DMS153 (cell line): ENCODE measurements around the gene NR2F6.
"Not testable (repeated sequence)": the region's sequence is repeated elsewhere in the genome, so short reads cannot be mapped to it uniquely, and the experiment has no call there.

Source experiments
- DNase-seq: peaks from one replicate; lab custom pipeline; 2025; lab: John Stamatoyannopoulos, UW

Gene NR2F6

GRCh38 chr19:17245535-17245984 is at the start of gene NR2F6:
Gene NR2F6, minus strand, starts transcription at chr19:17245919. Its CDS starts 699 bp downstream, at chr19:17245220.
- DNase-seq = no peak

GRCh38 chr19:17294051-17294891 is 48.6 kb upstream of the NR2F6 start:
- no peak for DNase-seq

GRCh38 chr19:17293605-17294004 is 47.9 kb upstream of the NR2F6 start:
- no peak for DNase-seq

- DNase-seq = no peak
Observed at GRCh38 chr19:17292301-17293074, 46.8 kb upstream of the NR2F6 start.

- no peak for DNase-seq
Observed at GRCh38 chr19:17289489-17289888, 43.8 kb upstream of the NR2F6 start.

GRCh38 chr19:17286752-17287151 is 41.0 kb upstream of the NR2F6 start:
- DNase-seq = no peak

GRCh38 chr19:17286263-17286662 is 40.5 kb upstream of the NR2F6 start:
- no peak for DNase-seq

GRCh38 chr19:17285415-17286135 is 39.9 kb upstream of the NR2F6 start:
- no peak for DNase-seq

- no peak for DNase-seq
Observed at GRCh38 chr19:17283504-17283996, 37.8 kb upstream of the NR2F6 start.

GRCh38 chr19:17282488-17283125 is 36.9 kb upstream of the NR2F6 start:
- DNase-seq = peak; percentile 43

- DNase-seq = no peak
Observed at GRCh38 chr19:17281391-17282304, 35.9 kb upstream of the NR2F6 start, which contains the start of gene ANKLE1. Gene ANKLE1, plus strand, starts transcription at chr19:17281901. Its CDS starts 20 bp downstream, at chr19:17281921.

- no peak for DNase-seq
Observed at GRCh38 chr19:17279436-17279835, 33.7 kb upstream of the NR2F6 start.

GRCh38 chr19:17275441-17276175 is 29.9 kb upstream of the NR2F6 start:
- DNase-seq = no peak

GRCh38 chr19:17274892-17275291 is 29.2 kb upstream of the NR2F6 start:
- DNase-seq = not testable (repeated sequence)

- DNase-seq = no peak
Observed at GRCh38 chr19:17268754-17269153, 23.0 kb upstream of the NR2F6 start.

GRCh38 chr19:17266975-17267788 is 21.5 kb upstream of the NR2F6 start, which contains the start of gene BABAM1:
Gene BABAM1, plus strand, starts transcription at chr19:17267443. Its CDS starts 1,364 bp downstream, at chr19:17268807.
- DNase-seq = peak; percentile 99

GRCh38 chr19:17266589-17266974 is 20.9 kb upstream of the NR2F6 start:
- DNase-seq = no peak

GRCh38 chr19:17266026-17266425 is 20.3 kb upstream of the NR2F6 start:
- DNase-seq = no peak

GRCh38 chr19:17264641-17264979 is 18.9 kb upstream of the NR2F6 start, which contains the start of gene USHBP1:
Gene USHBP1, minus strand, starts transcription at chr19:17264745. Its CDS starts 446 bp downstream, at chr19:17264299.
- DNase-seq = no peak
